Measurements from ENCODE around the gene ST7L.

The ST7L gene

DNA sequence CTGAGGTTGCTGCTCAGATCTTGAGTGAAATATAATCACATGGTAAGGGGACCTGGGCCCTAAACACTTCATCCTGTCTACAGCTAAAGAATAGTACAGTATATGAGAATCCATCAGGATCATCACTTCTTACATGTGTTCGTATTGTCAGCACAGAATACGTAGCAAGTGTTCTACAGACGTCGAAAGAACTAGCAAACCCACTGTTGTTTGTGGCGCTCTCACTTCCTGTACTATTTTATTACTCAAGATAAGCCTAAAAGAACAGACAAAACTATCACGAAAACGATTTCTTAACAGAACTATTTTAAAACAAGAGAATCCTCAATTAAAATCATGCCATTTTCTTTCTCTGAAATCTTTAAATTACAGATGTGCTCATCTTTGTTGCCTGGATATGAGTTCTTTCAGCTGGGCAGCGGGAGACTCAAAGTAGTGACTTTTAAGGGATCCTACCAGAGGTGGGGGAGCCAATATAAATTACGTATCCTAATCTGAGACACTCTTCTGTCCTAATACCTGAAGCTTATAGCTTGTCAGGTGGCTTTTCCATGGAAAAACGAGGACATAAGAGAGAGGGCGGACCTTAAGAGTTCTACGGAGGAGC lies 724 bp downstream of the ST7L start:
- DNase-seq (ENCODE audit: low spot score) = peak; percentile 58

DNA sequence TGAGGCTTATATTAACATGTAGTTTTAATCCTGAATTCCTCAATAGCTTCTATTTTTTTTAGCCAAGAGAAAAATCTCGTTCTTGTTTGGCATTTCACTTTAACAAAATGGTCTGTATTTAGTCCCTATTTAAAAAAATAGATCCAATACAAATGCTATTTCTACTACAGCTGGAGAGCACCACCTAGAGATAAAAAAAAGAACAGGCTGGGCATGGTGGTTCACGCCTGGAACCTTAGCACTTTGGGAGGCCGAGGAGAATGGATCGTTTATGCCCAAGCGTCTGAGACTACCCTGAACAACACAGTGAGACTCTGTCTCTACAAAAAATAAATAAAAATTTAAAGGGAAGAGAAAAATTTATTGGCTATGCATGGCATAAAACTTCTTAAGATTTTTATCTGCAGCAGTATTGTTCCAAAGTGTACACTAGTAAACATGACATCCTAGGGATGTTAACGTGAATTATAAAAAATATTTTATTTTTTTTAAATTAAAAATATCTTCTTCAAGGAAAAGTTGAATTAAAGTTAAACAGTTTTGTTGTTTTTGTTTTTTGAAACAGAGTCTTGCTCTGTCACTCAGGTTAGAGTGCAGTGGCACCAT lies 4.4 kb downstream of the ST7L start:
- no peak for DNase-seq (ENCODE audit: low spot score)

DNA sequence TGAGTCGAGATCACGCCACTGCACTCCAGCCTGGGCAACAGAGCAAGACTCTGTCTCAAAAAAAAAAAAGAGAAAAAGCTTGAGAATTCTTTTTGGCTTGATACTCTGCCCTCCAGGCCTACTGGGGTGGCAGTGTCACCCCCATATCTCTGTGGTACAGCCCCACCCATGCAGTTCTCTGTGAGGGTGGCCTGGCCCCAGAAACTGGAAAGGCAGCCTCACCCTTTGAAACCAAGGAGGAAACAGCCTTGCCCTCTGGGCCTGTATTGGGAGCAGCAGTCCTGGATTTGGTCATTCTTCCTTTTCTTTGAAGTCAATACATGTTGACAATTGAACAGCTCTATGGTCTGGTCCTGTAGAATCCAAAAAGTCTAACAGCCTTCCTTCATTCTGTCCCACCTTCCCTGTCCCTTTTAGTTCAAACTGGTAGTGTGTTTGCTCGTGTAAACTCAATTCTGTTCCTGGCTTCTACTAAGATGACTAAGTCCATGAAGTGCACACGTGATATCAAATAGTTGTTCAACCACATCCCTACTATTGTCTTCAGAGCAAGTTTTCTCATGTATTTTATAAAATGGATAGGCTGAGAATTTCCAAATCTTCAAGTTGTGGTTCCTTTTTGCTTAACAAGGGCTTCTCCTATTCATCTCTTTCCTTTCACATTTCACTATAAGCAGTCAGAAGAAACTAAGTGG lies 13.2 kb downstream of the ST7L start:
- peak; percentile 52 for DNase-seq (ENCODE audit: low spot score)

DNA sequence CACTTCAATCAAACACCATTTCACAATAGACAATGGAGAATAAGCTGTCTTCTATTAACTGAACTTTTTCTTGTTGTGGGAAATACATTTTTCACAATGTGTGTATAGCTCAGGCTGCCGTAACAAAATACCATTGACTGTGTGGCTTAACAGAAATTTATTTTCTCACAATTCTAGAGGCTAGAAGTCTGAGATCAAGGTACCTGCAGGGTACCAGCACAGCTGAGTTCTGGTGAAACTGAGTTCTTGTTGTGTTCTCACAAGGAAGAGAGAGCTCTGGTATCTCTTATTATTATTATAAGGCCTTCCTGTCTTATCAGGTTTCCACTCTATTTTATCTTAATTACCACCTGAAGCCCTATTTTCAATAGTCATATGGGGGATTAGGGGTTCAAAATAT lies 15.4 kb downstream of the ST7L start:
- DNase-seq (ENCODE audit: low spot score) = no peak

GRCh38 chr1:112603012-112603411 lies 15.9 kb downstream of the ST7L start:
- no peak for DNase-seq (ENCODE audit: low spot score)

- no peak for DNase-seq (ENCODE audit: low spot score)
Observed at GRCh38 chr1:112599477-112599876, 19.5 kb downstream of the ST7L start.

DNA sequence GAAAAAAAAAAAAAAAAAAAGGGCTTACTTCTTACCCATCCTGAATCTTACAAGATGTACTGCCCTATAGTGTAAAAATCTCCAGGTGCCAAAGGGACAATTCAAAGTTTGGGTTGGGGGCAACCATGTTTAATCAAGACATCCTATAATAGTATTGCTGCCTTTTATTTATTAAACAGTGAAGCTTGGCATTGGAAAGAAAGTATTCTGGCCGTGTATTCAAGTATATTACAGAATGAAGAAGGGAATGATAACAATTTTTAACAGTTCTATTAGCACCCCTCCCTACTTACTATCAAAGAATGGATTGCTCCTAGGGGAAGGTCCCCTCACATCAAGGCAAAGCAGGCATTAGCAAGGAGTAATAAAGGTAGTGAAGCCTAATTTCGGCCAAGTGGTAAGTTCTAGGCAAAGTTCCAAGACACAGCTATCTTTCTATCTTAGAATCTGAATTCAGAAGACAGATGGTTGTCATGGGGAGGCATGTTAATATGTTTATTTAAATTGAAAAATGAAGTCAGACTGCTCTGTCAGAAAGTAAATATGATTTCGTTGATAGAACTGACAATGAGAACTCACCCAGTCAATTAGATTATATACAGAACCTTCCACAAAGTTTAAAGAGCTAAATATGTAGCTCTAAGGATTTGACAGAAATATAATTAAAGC lies 24.6 kb downstream of the ST7L start:
- DNase-seq (ENCODE audit: low spot score) = no peak

- no peak for DNase-seq (ENCODE audit: low spot score)
Observed at GRCh38 chr1:112589766-112590165, 29.2 kb downstream of the ST7L start.

GRCh38 chr1:112583366-112583765 lies 35.6 kb downstream of the ST7L start:
- DNase-seq (ENCODE audit: low spot score) = no peak

DNA sequence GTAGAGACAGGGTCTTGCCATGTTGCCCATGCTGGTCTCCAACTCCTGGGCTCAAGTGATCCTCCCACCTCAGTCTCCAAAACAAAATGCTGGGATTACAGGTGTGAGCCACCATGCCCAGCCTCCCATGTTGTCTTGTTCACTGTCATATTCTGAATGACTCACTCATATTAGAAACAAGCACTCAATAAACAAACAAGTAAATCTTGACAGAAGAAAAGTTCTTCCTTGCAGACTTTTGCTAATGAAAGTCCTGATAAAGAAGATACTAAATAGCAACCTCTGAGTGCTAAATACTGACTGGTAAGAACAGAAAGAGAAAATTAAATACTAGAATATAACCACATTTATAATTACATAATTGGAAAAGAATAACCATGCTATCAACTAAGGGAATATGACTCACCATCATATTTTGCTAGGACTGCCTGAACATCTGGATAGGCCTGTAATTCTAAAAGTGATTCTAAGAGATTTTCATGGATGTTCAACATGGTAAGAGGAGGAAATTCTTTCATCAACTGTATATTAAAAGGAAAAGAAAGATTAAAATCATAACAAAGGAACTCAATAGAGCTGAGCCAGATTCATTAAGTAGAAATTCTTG lies 37.3 kb downstream of the ST7L start:
- no peak for DNase-seq (ENCODE audit: low spot score)

- no peak for DNase-seq (ENCODE audit: low spot score)
Observed at GRCh38 chr1:112579801-112580510, 39.0 kb downstream of the ST7L start.

DNA sequence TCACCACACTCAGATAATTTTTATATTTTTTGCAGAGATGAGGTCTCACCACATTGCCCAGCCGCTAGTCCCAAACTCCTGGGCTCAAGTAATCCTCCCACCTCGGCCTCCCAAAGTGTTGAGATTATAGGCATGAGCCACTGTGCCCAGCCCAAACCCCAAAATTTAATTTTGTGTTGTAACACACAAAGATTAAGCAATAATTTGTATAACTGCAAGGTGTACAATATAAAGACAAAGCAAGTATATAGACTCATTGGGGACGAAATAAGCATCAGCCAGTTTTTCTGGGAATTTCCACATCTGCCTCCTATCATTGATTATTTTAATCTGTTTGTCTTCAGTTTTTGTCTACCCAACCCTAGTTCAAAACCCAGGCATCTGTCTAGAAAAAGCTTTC lies 42.7 kb downstream of the ST7L start:
- DNase-seq (ENCODE audit: low spot score) = no peak

- DNase-seq (ENCODE audit: low spot score) = no peak
Observed at GRCh38 chr1:112575154-112575804, 43.7 kb downstream of the ST7L start.

GRCh38 chr1:112565800-112566199 lies 53.1 kb downstream of the ST7L start:
- no peak for DNase-seq (ENCODE audit: low spot score)

GRCh38 chr1:112564081-112564480 lies 54.9 kb downstream of the ST7L start:
- DNase-seq (ENCODE audit: low spot score) = no peak

DNA sequence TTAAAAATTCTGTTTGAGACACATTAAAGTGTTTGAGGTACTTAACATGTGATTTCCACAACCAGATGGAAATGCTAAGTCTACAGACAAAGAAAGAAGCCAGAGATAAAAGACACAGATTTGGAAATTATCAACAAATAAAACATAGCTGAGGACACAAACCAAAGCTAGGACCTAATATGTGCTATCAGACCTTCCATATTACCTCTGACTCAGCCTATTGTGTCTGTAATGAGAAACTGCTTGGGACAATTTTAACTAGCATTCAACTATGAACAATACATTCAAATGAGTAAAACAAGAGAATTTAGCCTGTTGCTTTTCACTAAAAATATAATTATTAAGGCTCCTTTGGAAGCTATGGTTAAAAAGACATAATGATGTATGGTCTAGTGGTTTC lies 55.6 kb downstream of the ST7L start:
- no peak for DNase-seq (ENCODE audit: low spot score)

GRCh38 chr1:112558634-112559033 lies 60.3 kb downstream of the ST7L start:
- no peak for DNase-seq (ENCODE audit: low spot score)

- peak; percentile 62 for DNase-seq (ENCODE audit: low spot score)
Observed at GRCh38 chr1:112557385-112557784, 61.6 kb downstream of the ST7L start.

- DNase-seq (ENCODE audit: low spot score) = no peak
Observed at GRCh38 chr1:112554411-112554810, 64.5 kb downstream of the ST7L start.

DNA sequence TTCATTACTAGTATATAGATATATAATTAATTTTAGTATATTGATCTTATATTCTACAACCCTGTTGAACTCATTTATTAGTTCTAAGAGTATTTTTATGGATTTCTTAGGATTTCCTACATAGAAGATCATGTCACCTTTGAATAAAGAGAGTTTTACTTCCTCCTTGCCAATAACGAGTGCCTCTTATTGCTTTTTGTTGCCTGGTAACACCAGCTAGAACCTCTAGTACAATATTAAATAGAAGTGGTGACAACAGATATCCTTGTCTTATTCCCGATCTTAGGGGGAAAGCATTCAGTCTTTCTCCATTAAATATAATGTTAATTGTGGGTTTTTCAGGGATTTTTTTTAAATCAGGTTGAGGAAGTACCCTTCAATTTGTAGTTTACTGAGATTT lies 69.4 kb downstream of the ST7L start:
- no peak for DNase-seq (ENCODE audit: low spot score)

- DNase-seq (ENCODE audit: low spot score) = no peak
Observed at GRCh38 chr1:112548547-112548946, 70.4 kb downstream of the ST7L start.

- DNase-seq (ENCODE audit: low spot score) = no peak
Observed at GRCh38 chr1:112546076-112546475, 72.9 kb downstream of the ST7L start.
